ENCODE results near the gene MTERF2. TPM values are rescaled to one million over a fixed set of nuclear protein-coding genes. Genes with fewer than 3 reads are reported as not detected.

The MTERF2 gene
- total RNA-seq, 4 donors from 2014 or later = 9.7 to 17.5 (median 11.9) TPM

DNA sequence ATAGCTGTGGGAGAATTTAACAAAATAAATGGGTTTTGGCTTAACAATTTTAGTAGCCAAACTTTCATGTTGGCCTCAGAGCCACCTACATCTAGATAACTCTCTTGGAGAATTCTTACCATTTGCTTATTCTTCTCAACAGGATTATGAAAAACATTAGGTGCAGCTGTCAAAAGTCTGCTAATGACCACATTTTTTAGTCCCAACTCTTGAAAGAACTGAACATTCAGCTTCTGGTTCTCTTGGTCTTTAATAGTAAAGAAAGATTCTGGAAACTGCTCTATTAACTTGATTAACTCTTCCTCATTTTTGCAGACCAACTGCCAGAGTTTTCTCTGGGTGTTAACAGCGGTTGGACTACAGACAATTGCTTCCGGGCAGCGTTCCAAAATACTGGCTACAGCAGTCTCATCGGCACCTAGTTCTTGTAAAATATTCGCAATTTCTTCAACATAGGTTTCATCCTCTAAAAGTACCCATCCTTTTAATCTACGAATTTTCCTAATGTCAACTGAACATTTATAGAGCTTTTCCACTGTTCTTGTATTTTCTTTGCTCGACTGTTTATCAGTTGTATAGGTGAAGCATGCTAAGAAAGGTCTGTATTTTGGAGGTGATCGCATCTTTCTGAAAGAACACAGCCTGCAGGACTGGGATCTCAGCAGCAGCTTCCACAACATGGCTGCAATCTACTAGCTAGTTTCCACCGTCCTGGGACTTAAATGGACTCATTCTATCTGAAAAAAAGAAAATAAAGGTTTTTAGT is 8.7 kb downstream of the MTERF2 start:
- ATAC-seq (ENCODE audit: low FRiP score) = no peak

DNA sequence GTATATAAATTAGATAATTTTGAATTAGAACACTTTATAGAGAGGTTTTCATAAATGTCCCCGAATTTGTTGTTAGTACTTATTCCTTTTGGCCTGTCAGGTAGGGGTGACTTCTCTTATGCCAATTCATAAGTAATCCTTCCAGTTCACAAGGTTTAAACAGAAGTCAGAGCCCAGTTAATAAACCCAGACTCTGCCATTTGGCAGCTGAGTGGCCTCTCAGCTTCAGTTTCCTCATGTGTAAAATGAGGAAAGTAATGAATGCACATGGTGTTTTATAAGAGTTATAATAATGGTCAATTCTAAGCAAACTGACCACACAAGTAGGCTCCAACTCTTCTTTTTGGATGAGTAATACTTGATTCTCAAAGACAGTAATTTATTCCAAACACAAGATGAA is 10.3 kb downstream of the MTERF2 start:
- ATAC-seq (ENCODE audit: low FRiP score) (no peak), DNase-seq (ENCODE audit: low spot score) (no peak)
- TF ChIP-seq, protein P1, sequence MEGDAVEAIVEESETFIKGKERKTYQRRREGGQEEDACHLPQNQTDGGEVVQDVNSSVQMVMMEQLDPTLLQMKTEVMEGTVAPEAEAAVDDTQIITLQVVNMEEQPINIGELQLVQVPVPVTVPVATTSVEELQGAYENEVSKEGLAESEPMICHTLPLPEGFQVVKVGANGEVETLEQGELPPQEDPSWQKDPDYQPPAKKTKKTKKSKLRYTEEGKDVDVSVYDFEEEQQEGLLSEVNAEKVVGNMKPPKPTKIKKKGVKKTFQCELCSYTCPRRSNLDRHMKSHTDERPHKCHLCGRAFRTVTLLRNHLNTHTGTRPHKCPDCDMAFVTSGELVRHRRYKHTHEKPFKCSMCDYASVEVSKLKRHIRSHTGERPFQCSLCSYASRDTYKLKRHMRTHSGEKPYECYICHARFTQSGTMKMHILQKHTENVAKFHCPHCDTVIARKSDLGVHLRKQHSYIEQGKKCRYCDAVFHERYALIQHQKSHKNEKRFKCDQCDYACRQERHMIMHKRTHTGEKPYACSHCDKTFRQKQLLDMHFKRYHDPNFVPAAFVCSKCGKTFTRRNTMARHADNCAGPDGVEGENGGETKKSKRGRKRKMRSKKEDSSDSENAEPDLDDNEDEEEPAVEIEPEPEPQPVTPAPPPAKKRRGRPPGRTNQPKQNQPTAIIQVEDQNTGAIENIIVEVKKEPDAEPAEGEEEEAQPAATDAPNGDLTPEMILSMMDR (IDR thresholded peaks at IDR 0.05) = no peak

More for the DNA sequence above, 8.7 kb downstream of the MTERF2 start:
- TF ChIP-seq, protein P1 (IDR thresholded peaks at IDR 0.05) = no peak
- DNase-seq (ENCODE audit: low spot score) = no peak

DNA sequence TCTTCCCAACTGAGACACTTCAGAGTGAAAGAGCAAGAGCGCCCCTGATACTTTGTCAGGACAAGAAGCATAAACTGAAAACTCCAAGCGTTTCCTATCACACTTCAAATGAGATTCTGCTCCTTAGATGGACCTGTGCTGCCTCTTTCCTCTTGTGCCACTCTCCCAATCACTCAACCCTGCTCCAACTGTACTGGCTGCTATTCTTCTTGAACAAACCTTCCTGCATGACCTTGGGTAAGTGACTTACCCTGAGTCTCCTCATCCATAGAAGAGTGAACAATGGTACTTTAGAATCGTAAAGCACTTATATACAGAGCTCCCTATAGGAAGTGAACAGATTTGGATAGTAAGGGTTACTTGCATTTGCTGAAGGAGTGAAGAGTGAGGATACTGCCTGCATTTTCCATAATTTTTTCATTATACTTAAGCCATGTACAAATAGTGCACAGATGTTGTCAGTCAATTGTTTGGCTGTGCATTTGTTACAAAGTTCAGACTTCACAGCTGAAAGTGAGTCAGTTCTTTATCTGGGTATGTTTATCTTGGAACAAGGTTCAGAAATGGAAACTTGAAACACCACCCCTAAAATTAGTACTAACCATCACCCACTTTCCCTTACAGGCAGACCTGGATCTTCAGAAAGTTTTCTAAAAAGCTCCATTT is 10.8 kb downstream of the MTERF2 start:
- no peak for ATAC-seq (ENCODE audit: low FRiP score)
- TF ChIP-seq, protein P1 (IDR thresholded peaks at IDR 0.05) = no peak
- DNase-seq (ENCODE audit: low spot score) = no peak

DNA sequence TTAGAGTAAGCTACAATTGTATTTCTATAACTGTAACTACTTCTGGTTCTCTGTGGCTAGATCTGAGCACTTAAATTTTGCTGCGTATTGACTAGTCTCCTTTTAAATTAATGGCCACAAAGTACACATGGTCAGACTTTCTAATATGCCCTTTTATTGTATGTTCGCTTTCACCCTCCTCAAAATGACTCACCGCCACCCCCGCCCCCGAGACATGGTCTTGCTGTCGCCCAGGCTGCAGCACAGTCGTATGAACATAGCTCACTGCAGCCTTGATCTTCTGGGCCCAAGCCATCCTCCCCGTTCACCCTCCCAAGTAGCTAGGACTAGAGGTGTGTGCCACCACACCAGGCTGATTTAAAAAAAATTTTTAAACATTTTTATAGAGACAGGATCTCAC is 11.8 kb downstream of the MTERF2 start:
- no peak for ATAC-seq (ENCODE audit: low FRiP score)
- no peak for DNase-seq (ENCODE audit: low spot score)
- TF ChIP-seq, protein P1 (IDR thresholded peaks at IDR 0.05) = no peak

DNA sequence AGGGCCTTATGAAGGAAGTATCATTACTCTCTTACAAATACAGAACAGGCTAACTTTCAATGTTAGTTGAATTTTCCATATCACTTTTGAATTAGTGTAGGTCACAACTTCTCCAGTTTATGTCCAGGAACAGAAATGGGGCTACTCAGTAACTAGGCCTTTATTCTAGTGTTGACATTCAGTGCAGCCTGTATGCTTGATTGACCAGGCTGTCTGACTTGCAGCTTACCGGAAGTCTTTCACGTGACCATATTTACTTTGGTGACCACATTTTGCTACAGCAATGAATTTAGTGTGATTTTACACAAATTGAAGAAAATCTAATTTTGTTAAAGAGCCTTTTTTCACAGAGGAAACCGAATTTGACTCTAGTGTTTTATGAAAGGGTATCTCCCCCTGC is 12.4 kb downstream of the MTERF2 start:
- TF ChIP-seq, protein P1 (IDR thresholded peaks at IDR 0.05) = no peak
- no peak for ATAC-seq (ENCODE audit: low FRiP score)
- DNase-seq (ENCODE audit: low spot score) = no peak

DNA sequence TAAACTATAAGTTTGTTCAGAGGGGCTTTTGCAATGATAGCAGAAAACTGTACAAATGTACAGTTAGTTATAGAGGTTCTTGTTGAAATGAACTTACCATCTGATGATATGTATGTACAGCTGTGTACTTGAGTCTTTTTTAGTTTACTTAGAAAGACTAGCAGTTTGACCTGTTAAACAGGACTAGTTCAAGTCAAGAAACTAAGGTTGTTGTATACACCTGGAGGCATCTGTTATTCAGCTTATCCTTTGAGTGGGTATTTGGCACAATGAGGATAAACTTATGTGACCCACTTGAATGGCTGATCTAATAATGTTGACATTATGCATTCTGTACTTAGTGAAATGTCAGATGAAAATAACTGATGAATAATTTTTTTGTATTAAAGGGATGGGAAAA is 13.4 kb downstream of the MTERF2 start:
- TF ChIP-seq, protein P1 (IDR thresholded peaks at IDR 0.05) = no peak
- DNase-seq (ENCODE audit: low spot score) (no peak), ATAC-seq (ENCODE audit: low FRiP score) (no peak)

DNA sequence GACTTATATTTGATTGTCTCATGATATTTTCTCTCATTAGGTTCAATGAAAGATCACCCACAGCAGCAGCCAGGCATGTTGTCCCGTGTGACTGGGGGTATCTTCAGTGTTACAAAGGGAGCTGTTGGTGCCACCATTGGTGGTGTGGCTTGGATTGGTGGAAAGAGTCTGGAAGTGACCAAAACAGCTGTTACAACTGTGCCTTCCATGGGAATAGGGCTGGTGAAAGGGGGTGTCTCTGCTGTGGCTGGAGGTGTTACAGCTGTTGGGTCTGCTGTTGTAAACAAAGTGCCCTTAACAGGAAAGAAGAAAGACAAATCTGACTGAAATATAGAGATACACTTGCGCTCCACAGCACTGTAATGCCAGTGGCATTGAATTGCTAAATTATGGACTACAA is 15.9 kb downstream of the MTERF2 start:
- ATAC-seq (ENCODE audit: low FRiP score) (no peak), DNase-seq (ENCODE audit: low spot score) (no peak)
- TF ChIP-seq, protein P1 (IDR thresholded peaks at IDR 0.05) = no peak

Data from omental fat pad (tissue), 4 donors.